SU-DHL-6 (cell line): Measurements from ENCODE around the gene BSND.

Experiments
- H2AFZ ChIP-seq: fragments of 200-600 bp; sonication (generic); 2 replicates; pipeline ENCODE4 v1.6.1; 2014; ENCODE audit warnings: low read depth, mild to moderate bottlenecking, moderate library complexity, mixed read lengths, antibody characterized with exemption, low read length; ENCODE audit not compliant: severe bottlenecking
- H3F3A ChIP-seq: fragments of 200-600 bp; shearing (Covaris generic); 2 replicates; pipeline ENCODE4 v1.6.0; 2016; ENCODE audit warnings: antibody characterized with exemption, mild to moderate bottlenecking; ENCODE audit not compliant: insufficient read depth
- H3K27ac ChIP-seq: fragments of 200-600 bp; sonication (generic); 2 replicates; pipeline ENCODE4 v1.5.1; 2016; ENCODE audit warnings: low read depth, mild to moderate bottlenecking, low read length, moderate library complexity, mixed read lengths
- H3K27me3 ChIP-seq: fragments of 200-600 bp; sonication (generic), shearing (Covaris generic); 2 replicates; pipeline ENCODE4 v1.6.0; 2014; ENCODE audit warnings: mild to moderate bottlenecking, low read length
- H3K36me3 ChIP-seq: fragments of 200-600 bp; sonication (generic); 2 replicates; pipeline ENCODE4 v1.6.1; 2014; ENCODE audit warnings: mild to moderate bottlenecking, low read length, mixed read lengths
- H3K4me2 ChIP-seq: fragments of 300-600, 200-600 bp; shearing (Covaris generic), sonication (generic); 2 replicates; pipeline ENCODE4 v1.6.0; 2014; ENCODE audit warnings: low read length, low read depth, mild to moderate bottlenecking; ENCODE audit not compliant: poor library complexity, severe bottlenecking
- H3K4me3 ChIP-seq: fragments of 200-600 bp; sonication (generic); 2 replicates; pipeline ENCODE4 v1.5.1; 2014; ENCODE audit warnings: antibody characterized with exemption, low read length, mild to moderate bottlenecking, mixed read lengths; ENCODE audit not compliant: insufficient read depth, poor library complexity, severe bottlenecking
- H3K79me2 ChIP-seq: fragments of 200-600 bp; sonication (generic); 2 replicates; pipeline ENCODE4 v1.6.1; 2014; ENCODE audit warnings: mild to moderate bottlenecking, low read length, moderate library complexity; ENCODE audit not compliant: insufficient read depth
- H3K9ac ChIP-seq: fragments of 200-600 bp; sonication (generic); 2 replicates; pipeline ENCODE4 v1.7.0; 2014; ENCODE audit warnings: mild to moderate bottlenecking, low read length
- H3K9me2 ChIP-seq: fragments of 200-600 bp; sonication (generic); replicated peaks from 2 replicates; pipeline ENCODE4 v1.6.1; 2014; ENCODE audit warnings: low read length; ENCODE audit not compliant: insufficient read depth
- H3K9me3 ChIP-seq: fragments of 200-600 bp; sonication (generic); 2 replicates; pipeline ENCODE4 v1.6.1; 2014; ENCODE audit warnings: low read length, mixed read lengths; ENCODE audit not compliant: insufficient read depth
- H4K20me1 ChIP-seq: fragments of 200-600 bp; sonication (generic); 2 replicates; pipeline ENCODE4 v1.6.1; 2014; ENCODE audit warnings: low read depth, mild to moderate bottlenecking, antibody characterized with exemption, low read length, moderate library complexity, mixed read lengths
- EZH2phosphoT487 ChIP-seq: fragments of 200-600 bp; sonication (generic), shearing (Covaris generic); conservative IDR thresholded peaks from 2 replicates; pipeline ENCODE4 v1.6.1; 2018; ENCODE audit warnings: mild to moderate bottlenecking, antibody characterized with exemption, low read length, moderate library complexity, mixed read lengths
- TF ChIP-seq, protein P1 (sequence below): fragments of 200-600 bp; sonication (generic); IDR thresholded peaks from one replicate; pipeline ENCODE4 v1.5.1; 2017; ENCODE audit warnings: antibody characterized with exemption, mild to moderate bottlenecking, low read length, moderate library complexity; ENCODE audit not compliant: insufficient read depth, poor library complexity, severe bottlenecking

The BSND gene

GRCh38 chr1:54988975-54989374 lies 9.8 kb upstream of the BSND start:
- H3K36me3 ChIP-seq, result no peaks in the 10 kb centered on the region
- H2AFZ ChIP-seq, result no peak overlapping the region
- TF ChIP-seq, protein P1, sequence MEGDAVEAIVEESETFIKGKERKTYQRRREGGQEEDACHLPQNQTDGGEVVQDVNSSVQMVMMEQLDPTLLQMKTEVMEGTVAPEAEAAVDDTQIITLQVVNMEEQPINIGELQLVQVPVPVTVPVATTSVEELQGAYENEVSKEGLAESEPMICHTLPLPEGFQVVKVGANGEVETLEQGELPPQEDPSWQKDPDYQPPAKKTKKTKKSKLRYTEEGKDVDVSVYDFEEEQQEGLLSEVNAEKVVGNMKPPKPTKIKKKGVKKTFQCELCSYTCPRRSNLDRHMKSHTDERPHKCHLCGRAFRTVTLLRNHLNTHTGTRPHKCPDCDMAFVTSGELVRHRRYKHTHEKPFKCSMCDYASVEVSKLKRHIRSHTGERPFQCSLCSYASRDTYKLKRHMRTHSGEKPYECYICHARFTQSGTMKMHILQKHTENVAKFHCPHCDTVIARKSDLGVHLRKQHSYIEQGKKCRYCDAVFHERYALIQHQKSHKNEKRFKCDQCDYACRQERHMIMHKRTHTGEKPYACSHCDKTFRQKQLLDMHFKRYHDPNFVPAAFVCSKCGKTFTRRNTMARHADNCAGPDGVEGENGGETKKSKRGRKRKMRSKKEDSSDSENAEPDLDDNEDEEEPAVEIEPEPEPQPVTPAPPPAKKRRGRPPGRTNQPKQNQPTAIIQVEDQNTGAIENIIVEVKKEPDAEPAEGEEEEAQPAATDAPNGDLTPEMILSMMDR, result no peak
- TF ChIP-seq EZH2phosphoT487, result no peak
- no peak overlapping the region for H3K4me3 ChIP-seq
- H3K27ac ChIP-seq, result no peak overlapping the region
- no peaks in the 10 kb centered on the region for H3K9me3 ChIP-seq
- no peak overlapping the region for H3K4me2 ChIP-seq
- no peaks in the 10 kb centered on the region for H4K20me1 ChIP-seq
- H3K9ac ChIP-seq, result no peak overlapping the region
- no peaks in the 10 kb centered on the region for H3K79me2 ChIP-seq
- no peaks in the 10 kb centered on the region for H3F3A ChIP-seq
- H3K27me3 ChIP-seq, result no peaks in the 10 kb centered on the region
- H3K9me2 ChIP-seq, result no peaks in the 10 kb centered on the region

GRCh38 chr1:54989473-54989872 lies 9.3 kb upstream of the BSND start:
- H3K9me3 ChIP-seq, result no peaks in the 10 kb centered on the region
- H4K20me1 ChIP-seq, result no peaks in the 10 kb centered on the region
- H3K27me3 ChIP-seq, result no peaks in the 10 kb centered on the region
- no peaks in the 10 kb centered on the region for H3K9me2 ChIP-seq
- no peaks in the 10 kb centered on the region for H3K79me2 ChIP-seq
- no peak overlapping the region for H3K4me2 ChIP-seq
- H3K4me3 ChIP-seq, result no peak overlapping the region
- H2AFZ ChIP-seq, result no peak overlapping the region
- TF ChIP-seq, protein P1, result no peak
- no peak for TF ChIP-seq EZH2phosphoT487
- no peak overlapping the region for H3K9ac ChIP-seq
- H3K36me3 ChIP-seq, result no peaks in the 10 kb centered on the region
- H3F3A ChIP-seq, result no peaks in the 10 kb centered on the region
- no peak overlapping the region for H3K27ac ChIP-seq

- Histone ChIP-seq H3K79me2 (no peaks in the 10 kb centered on the region), H3K4me2 (no peak overlapping the region), H2AFZ (no peak overlapping the region), H4K20me1 (no peaks in the 10 kb centered on the region), H3K4me3 (no peak overlapping the region), H3K27me3 (no peaks in the 10 kb centered on the region), H3F3A (no peaks in the 10 kb centered on the region), H3K27ac (no peak overlapping the region), H3K9ac (no peak overlapping the region), H3K36me3 (no peaks in the 10 kb centered on the region), H3K9me2 (no peaks in the 10 kb centered on the region), H3K9me3 (no peaks in the 10 kb centered on the region)
- no peak for TF ChIP-seq EZH2phosphoT487
- TF ChIP-seq, protein P1, result no peak
Observed at GRCh38 chr1:54989968-54990810, 8.5 kb upstream of the BSND start.
